CD14-positive monocyte (primary cell): ENCODE data around the gene OR10A4. TPM values are rescaled to one million over a fixed set of nuclear protein-coding genes. Genes with fewer than 3 reads are reported as not detected.

Experiments used
- DNase-seq, 3 donors: peaks; one replicate each; pipeline ENCODE4 v3.0.0-alpha.2; 2011 to 2022
- H2AFZ ChIP-seq: 2 replicates; pipeline ENCODE4 v1.6.0; 2012; ENCODE audit warnings: mild to moderate bottlenecking, low read depth, low read length, inconsistent platforms; ENCODE audit not compliant: insufficient read depth, poor library complexity, severe bottlenecking
- H3K27ac ChIP-seq, 2 donors: 1 replicate in 1 of 2; 2 replicates in 1 of 2; pipeline ENCODE4 v1.5.1; 2012 to 2013; ENCODE audit warnings: low read length in 2 of 2, control low read depth in 1 of 2, inconsistent platforms in 1 of 2, low read depth in 1 of 2, mild to moderate bottlenecking in 1 of 2
- H3K27me3 ChIP-seq, 2 donors: one replicate each; pipeline versions ENCODE4 v1.6.0 to v1.6.1; 2011 to 2013; ENCODE audit warnings: low read length in 2 of 2; ENCODE audit not compliant: control insufficient read depth in 2 of 2, insufficient read depth in 2 of 2
- H3K36me3 ChIP-seq, 2 donors: replicated peaks in 1 of 2; 1 replicate in 1 of 2; 2 replicates in 1 of 2; pipeline versions ENCODE4 v1.5.1 to v1.6.1; 2012 to 2013; ENCODE audit warnings: low read length in 2 of 2, control low read depth in 1 of 2, inconsistent platforms in 1 of 2, mild to moderate bottlenecking in 1 of 2; ENCODE audit not compliant: insufficient read depth in 2 of 2, control insufficient read depth in 1 of 2
- H3K4me1 ChIP-seq, 2 donors: 1 replicate in 1 of 2; 2 replicates in 1 of 2; pipeline versions ENCODE4 v1.5.1 to v1.6.1; 2012 to 2013; ENCODE audit warnings: low read length in 2 of 2, control low read depth in 1 of 2, inconsistent platforms in 1 of 2, mild to moderate bottlenecking in 1 of 2, moderate library complexity in 1 of 2; ENCODE audit not compliant: insufficient read depth in 2 of 2, control insufficient read depth in 1 of 2
- H3K4me2 ChIP-seq: replicated peaks from 2 replicates; pipeline ENCODE3; 2012; ENCODE audit warnings: low read length, moderate library complexity, mild to moderate bottlenecking; ENCODE audit not compliant: poor library complexity, severe bottlenecking; ENCODE audit errors: extremely low read depth
- H3K4me3 ChIP-seq, 3 experiments: fragments of 200-600 bp in 1 of 3; sonication (generic) in 1 of 3; replicated peaks in 1 of 3; 1 replicate in 2 of 3; 2 replicates in 1 of 3; pipeline ENCODE4 v1.5.1; 2011 to 2013; ENCODE audit warnings: low read length in 3 of 3, mild to moderate bottlenecking in 3 of 3, control low read depth in 2 of 3, low read depth in 2 of 3, inconsistent platforms in 1 of 3, moderate library complexity in 1 of 3
- H3K79me2 ChIP-seq: 2 replicates; pipeline ENCODE4 v1.6.0; 2012; ENCODE audit warnings: mild to moderate bottlenecking, control low read depth, inconsistent platforms, low read length, moderate library complexity; ENCODE audit not compliant: insufficient read depth
- H3K9ac ChIP-seq: 2 replicates; pipeline ENCODE4 v1.6.0; 2017; ENCODE audit warnings: low read length, mild to moderate bottlenecking; ENCODE audit not compliant: insufficient read depth, poor library complexity, severe bottlenecking
- H3K9me3 ChIP-seq, 2 donors: replicated peaks in 1 of 2; 1 replicate in 1 of 2; 2 replicates in 1 of 2; pipeline versions ENCODE4 v1.5.1 to v1.6.1; 2012 to 2013; ENCODE audit warnings: low read length in 2 of 2, control low read depth in 1 of 2; ENCODE audit not compliant: control insufficient read depth in 1 of 2, insufficient read depth in 1 of 2
- H4K20me1 ChIP-seq: 2 replicates; pipeline ENCODE4 v1.6.0; 2012; ENCODE audit warnings: mild to moderate bottlenecking, low read length, control low read depth, moderate library complexity; ENCODE audit not compliant: insufficient read depth
- H3K27ac Mint-ChIP-seq, 7 donors: one replicate each; pipeline ENCODE4 v1.8.0; 2020; ENCODE audit warnings: mild to moderate bottlenecking in 7 of 7, mixed read lengths in 7 of 7, moderate library complexity in 6 of 7, inconsistent platforms in 2 of 7
- H3K27me3 Mint-ChIP-seq, 3 donors: one replicate each; pipeline ENCODE4 v1.8.0; 2021 to 2022; ENCODE audit warnings: low read depth in 3 of 3, mild to moderate bottlenecking in 3 of 3, mixed read lengths in 3 of 3, moderate library complexity in 3 of 3, inconsistent platforms in 1 of 3
- H3K36me3 Mint-ChIP-seq, 2 donors: one replicate each; pipeline ENCODE4 v1.8.0; 2020; ENCODE audit warnings: mixed read lengths in 2 of 2, inconsistent platforms in 1 of 2, mild to moderate bottlenecking in 1 of 2
- H3K4me1 Mint-ChIP-seq: one replicate; pipeline ENCODE4 v1.8.0; 2020; ENCODE audit warnings: mild to moderate bottlenecking, mixed read lengths
- H3K4me3 Mint-ChIP-seq, 2 donors: one replicate each; pipeline ENCODE4 v1.8.0; 2020; ENCODE audit warnings: mild to moderate bottlenecking in 2 of 2, mixed read lengths in 2 of 2, moderate library complexity in 1 of 2
- H3K9me3 Mint-ChIP-seq, 7 donors: one replicate each; pipeline ENCODE4 v1.8.0; 2020 to 2022; ENCODE audit warnings: mixed read lengths in 7 of 7, mild to moderate bottlenecking in 6 of 7, moderate library complexity in 6 of 7, inconsistent platforms in 2 of 7
- CTCF ChIP-seq: fragments of 200-600 bp; IDR thresholded peaks from one replicate; pipeline ENCODE4 v1.8.0; 2022; ENCODE audit warnings: antibody characterized with exemption, mild to moderate bottlenecking
- WGBS: methylation state at CpG from one replicate; pipeline ENCODE4 v1.1.5; 2013; ENCODE audit warnings: missing lambda C conversion rate; ENCODE audit not compliant: insufficient coverage; 5-methylcytosine and 5-hydroxymethylcytosine counted together
- intact Hi-C, 2 donors: fragments of 100-400 bp; cut with micrococcal nuclease; formaldehyde crosslinking; loops; one replicate each; pipeline versions ENCODE4 v1.15.0 to v1.15.1; 2023
- polyA plus RNA-seq, 3 donors: library from polyadenylated mRNA; depleted of rRNA in 1 of 3; unstranded in 2 of 3; stranded (reverse) in 1 of 3; fragments of 300-500 nt in 2 of 3; fragments of >200 nt in 1 of 3; fragmentation: Illumina TruSeq in 2 of 3; gene quantifications; 1 replicate in 2 of 3; 2 replicates in 1 of 3; pipeline ENCODE4 v1.2.3, GENCODE V29; 2012 to 2021

OR10A4 gene
- polyA plus RNA-seq, 3 donors, result not detected

DNA sequence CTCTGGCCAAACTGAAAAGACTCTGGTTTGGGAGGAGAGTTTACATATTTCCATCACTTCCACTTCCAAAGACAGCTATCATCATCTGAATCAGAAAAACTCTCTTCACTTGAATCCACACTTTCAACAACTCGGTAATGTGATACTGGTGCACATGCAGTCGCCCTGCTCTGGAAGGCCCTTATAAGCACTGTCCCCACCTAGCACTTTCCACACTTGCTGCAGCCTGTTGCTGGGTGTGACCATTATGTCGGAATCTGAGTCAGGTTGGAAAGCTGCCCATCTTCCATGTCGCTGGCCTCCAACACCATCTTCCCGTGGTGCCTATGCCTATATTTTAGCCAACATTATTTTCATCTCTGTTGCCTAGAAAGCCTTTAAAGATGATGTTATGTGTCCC is 32.1 kb upstream of the OR10A4 start:
- no peaks in the 10 kb centered on the region for H3K4me1 Mint-ChIP-seq
- Histone ChIP-seq H4K20me1 (no peaks in the 10 kb centered on the region), H3K27ac (no peak overlapping the region), H3K4me2 (no peak overlapping the region), H3K27me3 (no peaks in the 10 kb centered on the region), H3K9ac (no peak overlapping the region), H3K4me1 (no peaks in the 10 kb centered on the region), H3K36me3 (no peaks in the 10 kb centered on the region), H3K9me3 (no peaks in the 10 kb centered on the region), H2AFZ (no peak overlapping the region), H3K79me2 (no peaks in the 10 kb centered on the region), H3K4me3 (no peak overlapping the region)
- no peak overlapping the region for H3K27ac Mint-ChIP-seq
- no peak for DNase-seq
- peaks cover 0 to 2% (median 0%) of the 10 kb centered on the region in 3 donors for H3K27me3 Mint-ChIP-seq
- no peak overlapping the region for H3K4me3 Mint-ChIP-seq
- 90% methylated on average over 2 of the region's 5 CpGs for WGBS
- TF ChIP-seq CTCF, result no peak
- intact Hi-C loops, result no loop called here
- H3K9me3 Mint-ChIP-seq, result peaks cover 2 to 11% (median 5%) of the 10 kb centered on the region in 7 donors
- no peaks in the 10 kb centered on the region for H3K36me3 Mint-ChIP-seq

- Mint-ChIP-seq H3K4me1 (no peaks in the 10 kb centered on the region), H3K36me3 (no peaks in the 10 kb centered on the region), H3K4me3 (no peak within 1 kb of the TSS), H3K27ac (no peak within 1 kb of the TSS), H3K9me3 (peaks cover 2 to 11% (median 5%) of the 10 kb centered on the region in 7 donors), H3K27me3 (peaks cover 0 to 2% (median 0%) of the 10 kb centered on the region in 3 donors)
- no peaks in the 10 kb centered on the region for H4K20me1 ChIP-seq
- WGBS, result 83% methylated on average over 1 of the region's 3 CpGs
- no peaks in the 10 kb centered on the region for H3K4me1 ChIP-seq
- no peak within 1 kb of the TSS for H2AFZ ChIP-seq
- no peak within 1 kb of the TSS for H3K9ac ChIP-seq
- no peak for DNase-seq
- H3K36me3 ChIP-seq, result no peaks in the 10 kb centered on the region
- intact Hi-C loops, result no loop called here
- H3K9me3 ChIP-seq, result no peaks in the 10 kb centered on the region
- no peak within 1 kb of the TSS for H3K4me2 ChIP-seq
- no peaks in the 10 kb centered on the region for H3K79me2 ChIP-seq
- no peaks in the 10 kb centered on the region for H3K27me3 ChIP-seq
- H3K27ac ChIP-seq, result no peak within 1 kb of the TSS
- H3K4me3 ChIP-seq, result no peak within 1 kb of the TSS
- no peak for TF ChIP-seq CTCF
Measured at GRCh38 chr11:6845383-6845782, 31.0 kb upstream of the OR10A4 start, which contains the start of gene OR10A5. Gene OR10A5 (plus strand): TSS chr11:6845683. CDS start chr11:6845683, 0 bp downstream.
